HepG2 (cell line): Measurements from ENCODE around the gene MFN2.

Source experiments
- NFATC3 ChIP-seq: sonication (generic); formaldehyde crosslinking; IDR thresholded peaks from 2 replicates; pipeline ENCODE4 v1.5.1; 2020; ENCODE audit warnings: mild to moderate bottlenecking, missing genetic modification reagents
- SP2 ChIP-seq: sonication (generic); formaldehyde crosslinking; IDR thresholded peaks from 2 replicates; pipeline ENCODE4 v1.5.1; 2020; ENCODE audit warnings: mild to moderate bottlenecking, missing genetic modification reagents
- ZNF326 ChIP-seq: sonication (generic); formaldehyde crosslinking; IDR thresholded peaks from 2 replicates; pipeline ENCODE4 v1.4.0; 2020; ENCODE audit warnings: missing genetic modification reagents, borderline replicate concordance
- ZNF75D ChIP-seq: sonication (generic); formaldehyde crosslinking; IDR thresholded peaks from 2 replicates; pipeline ENCODE4 v1.8.1; 2023; ENCODE audit warnings: missing genetic modification reagents, mild to moderate bottlenecking, borderline replicate concordance
- TF ChIP-seq, protein P1 (sequence below): sonication (generic); formaldehyde crosslinking; IDR thresholded peaks from 2 replicates; pipeline ENCODE4 v1.4.0; 2020; ENCODE audit warnings: missing genetic modification reagents
- TF ChIP-seq, protein P2 (sequence below): sonication (generic); formaldehyde crosslinking; IDR thresholded peaks from 2 replicates; pipeline ENCODE4 v1.5.0; 2020; ENCODE audit warnings: mild to moderate bottlenecking, missing genetic modification reagents, moderate library complexity

DNA sequence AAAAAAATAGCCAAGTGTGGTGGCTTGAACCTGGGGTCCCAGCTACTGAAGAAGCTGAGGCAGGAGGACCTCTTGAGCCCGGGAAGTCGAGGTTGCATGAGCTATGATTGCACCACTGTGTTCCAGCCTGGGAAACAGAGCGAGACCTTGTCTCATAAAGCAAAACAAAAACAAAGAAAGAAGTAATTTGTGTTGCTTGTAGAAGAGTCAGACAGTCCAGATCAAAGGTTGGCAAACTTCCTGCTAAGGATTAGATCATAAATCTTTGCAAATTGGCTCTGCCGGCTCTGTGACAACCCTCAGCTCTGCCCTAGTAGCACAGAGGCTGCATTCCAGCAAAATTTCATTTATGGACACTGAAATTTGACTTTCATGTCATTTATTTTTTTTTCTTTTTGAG, 19.0 kb upstream of the MFN2 start:
- TF ChIP-seq ZNF75D (CRISPR knock-in tag): no peak
- TF ChIP-seq, protein P1, sequence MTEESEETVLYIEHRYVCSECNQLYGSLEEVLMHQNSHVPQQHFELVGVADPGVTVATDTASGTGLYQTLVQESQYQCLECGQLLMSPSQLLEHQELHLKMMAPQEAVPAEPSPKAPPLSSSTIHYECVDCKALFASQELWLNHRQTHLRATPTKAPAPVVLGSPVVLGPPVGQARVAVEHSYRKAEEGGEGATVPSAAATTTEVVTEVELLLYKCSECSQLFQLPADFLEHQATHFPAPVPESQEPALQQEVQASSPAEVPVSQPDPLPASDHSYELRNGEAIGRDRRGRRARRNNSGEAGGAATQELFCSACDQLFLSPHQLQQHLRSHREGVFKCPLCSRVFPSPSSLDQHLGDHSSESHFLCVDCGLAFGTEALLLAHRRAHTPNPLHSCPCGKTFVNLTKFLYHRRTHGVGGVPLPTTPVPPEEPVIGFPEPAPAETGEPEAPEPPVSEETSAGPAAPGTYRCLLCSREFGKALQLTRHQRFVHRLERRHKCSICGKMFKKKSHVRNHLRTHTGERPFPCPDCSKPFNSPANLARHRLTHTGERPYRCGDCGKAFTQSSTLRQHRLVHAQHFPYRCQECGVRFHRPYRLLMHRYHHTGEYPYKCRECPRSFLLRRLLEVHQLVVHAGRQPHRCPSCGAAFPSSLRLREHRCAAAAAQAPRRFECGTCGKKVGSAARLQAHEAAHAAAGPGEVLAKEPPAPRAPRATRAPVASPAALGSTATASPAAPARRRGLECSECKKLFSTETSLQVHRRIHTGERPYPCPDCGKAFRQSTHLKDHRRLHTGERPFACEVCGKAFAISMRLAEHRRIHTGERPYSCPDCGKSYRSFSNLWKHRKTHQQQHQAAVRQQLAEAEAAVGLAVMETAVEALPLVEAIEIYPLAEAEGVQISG (CRISPR knock-in tag): no peak
- TF ChIP-seq NFATC3: no peak
- TF ChIP-seq ZNF326 (CRISPR knock-in tag): no peak
- TF ChIP-seq SP2 (CRISPR knock-in tag): no peak
- TF ChIP-seq, protein P2, sequence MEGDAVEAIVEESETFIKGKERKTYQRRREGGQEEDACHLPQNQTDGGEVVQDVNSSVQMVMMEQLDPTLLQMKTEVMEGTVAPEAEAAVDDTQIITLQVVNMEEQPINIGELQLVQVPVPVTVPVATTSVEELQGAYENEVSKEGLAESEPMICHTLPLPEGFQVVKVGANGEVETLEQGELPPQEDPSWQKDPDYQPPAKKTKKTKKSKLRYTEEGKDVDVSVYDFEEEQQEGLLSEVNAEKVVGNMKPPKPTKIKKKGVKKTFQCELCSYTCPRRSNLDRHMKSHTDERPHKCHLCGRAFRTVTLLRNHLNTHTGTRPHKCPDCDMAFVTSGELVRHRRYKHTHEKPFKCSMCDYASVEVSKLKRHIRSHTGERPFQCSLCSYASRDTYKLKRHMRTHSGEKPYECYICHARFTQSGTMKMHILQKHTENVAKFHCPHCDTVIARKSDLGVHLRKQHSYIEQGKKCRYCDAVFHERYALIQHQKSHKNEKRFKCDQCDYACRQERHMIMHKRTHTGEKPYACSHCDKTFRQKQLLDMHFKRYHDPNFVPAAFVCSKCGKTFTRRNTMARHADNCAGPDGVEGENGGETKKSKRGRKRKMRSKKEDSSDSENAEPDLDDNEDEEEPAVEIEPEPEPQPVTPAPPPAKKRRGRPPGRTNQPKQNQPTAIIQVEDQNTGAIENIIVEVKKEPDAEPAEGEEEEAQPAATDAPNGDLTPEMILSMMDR (CRISPR knock-in tag): no peak
